KMS-11 (cell line): ENCODE results near the gene AFF3.

Experiments
- H2AFZ ChIP-seq: fragments of 200-600 bp; sonication (generic); 2 replicates; pipeline ENCODE4 v1.6.1; 2016; ENCODE audit warnings: antibody characterized with exemption, mixed run types, low read depth
- H3K27ac ChIP-seq: fragments of 200-600 bp; sonication (generic); 2 replicates; pipeline ENCODE4 v1.6.1; 2016; ENCODE audit warnings: mild to moderate bottlenecking, mixed run types
- H3K27me3 ChIP-seq: fragments of 200-600 bp; sonication (generic); 2 replicates; pipeline ENCODE4 v1.6.1; 2017; ENCODE audit warnings: mild to moderate bottlenecking, low read depth, mixed run types, moderate library complexity; ENCODE audit not compliant: insufficient read depth
- H3K36me3 ChIP-seq: fragments of 200-600 bp; sonication (generic); 2 replicates; pipeline ENCODE4 v1.6.1; 2017; ENCODE audit warnings: mild to moderate bottlenecking, mixed run types; ENCODE audit not compliant: insufficient read depth
- H3K4me1 ChIP-seq: fragments of 200-600 bp; sonication (generic); 2 replicates; pipeline ENCODE4 v1.6.1; 2016; ENCODE audit warnings: mild to moderate bottlenecking, low read depth, mixed run types; ENCODE audit not compliant: poor library complexity, severe bottlenecking
- H3K4me2 ChIP-seq: fragments of 200-600 bp; sonication (generic); 2 replicates; pipeline ENCODE4 v1.7.0; 2016; ENCODE audit warnings: mild to moderate bottlenecking, mixed run types
- H3K4me3 ChIP-seq: fragments of 200-600 bp; sonication (generic); IDR thresholded peaks from 2 replicates; pipeline ENCODE4 v1.6.1; 2017; ENCODE audit warnings: low read depth, low read length, mixed read lengths; ENCODE audit not compliant: insufficient read depth
- H3K79me2 ChIP-seq: fragments of 200-600 bp; sonication (generic); 2 replicates; pipeline ENCODE4 v1.6.1; 2016; ENCODE audit warnings: low read depth, mixed run types; ENCODE audit not compliant: insufficient read depth
- H3K9ac ChIP-seq: fragments of 200-600 bp; sonication (generic); 2 replicates; pipeline ENCODE4 v1.6.1; 2016; ENCODE audit warnings: mild to moderate bottlenecking, mixed run types
- H4K20me1 ChIP-seq: fragments of 200-600 bp; sonication (generic); 2 replicates; pipeline ENCODE4 v1.6.1; 2016; ENCODE audit warnings: mild to moderate bottlenecking, mixed run types; ENCODE audit not compliant: insufficient read depth
- TF ChIP-seq, protein P1 (sequence below): fragments of 200-600 bp; sonication (generic); conservative IDR thresholded peaks from 2 replicates; pipeline ENCODE4 v1.6.1; 2017; ENCODE audit warnings: low read depth, mild to moderate bottlenecking, antibody characterized with exemption, low read length, moderate library complexity, mixed read lengths

AFF3 gene

GRCh38 chr2:99608861-99609260 is 533.5 kb downstream of the AFF3 start:
- Histone ChIP-seq H3K4me1 (no peaks in the 10 kb centered on the region), H3K9ac (no peak overlapping the region), H3K27me3 (no peaks in the 10 kb centered on the region), H3K27ac (no peak overlapping the region), H3K36me3 (no peaks in the 10 kb centered on the region), H4K20me1 (no peaks in the 10 kb centered on the region), H3K79me2 (no peaks in the 10 kb centered on the region), H2AFZ (no peak overlapping the region), H3K4me2 (no peak overlapping the region), H3K4me3 (no peak overlapping the region)
- TF ChIP-seq, protein P1, sequence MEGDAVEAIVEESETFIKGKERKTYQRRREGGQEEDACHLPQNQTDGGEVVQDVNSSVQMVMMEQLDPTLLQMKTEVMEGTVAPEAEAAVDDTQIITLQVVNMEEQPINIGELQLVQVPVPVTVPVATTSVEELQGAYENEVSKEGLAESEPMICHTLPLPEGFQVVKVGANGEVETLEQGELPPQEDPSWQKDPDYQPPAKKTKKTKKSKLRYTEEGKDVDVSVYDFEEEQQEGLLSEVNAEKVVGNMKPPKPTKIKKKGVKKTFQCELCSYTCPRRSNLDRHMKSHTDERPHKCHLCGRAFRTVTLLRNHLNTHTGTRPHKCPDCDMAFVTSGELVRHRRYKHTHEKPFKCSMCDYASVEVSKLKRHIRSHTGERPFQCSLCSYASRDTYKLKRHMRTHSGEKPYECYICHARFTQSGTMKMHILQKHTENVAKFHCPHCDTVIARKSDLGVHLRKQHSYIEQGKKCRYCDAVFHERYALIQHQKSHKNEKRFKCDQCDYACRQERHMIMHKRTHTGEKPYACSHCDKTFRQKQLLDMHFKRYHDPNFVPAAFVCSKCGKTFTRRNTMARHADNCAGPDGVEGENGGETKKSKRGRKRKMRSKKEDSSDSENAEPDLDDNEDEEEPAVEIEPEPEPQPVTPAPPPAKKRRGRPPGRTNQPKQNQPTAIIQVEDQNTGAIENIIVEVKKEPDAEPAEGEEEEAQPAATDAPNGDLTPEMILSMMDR: no peak

DNA sequence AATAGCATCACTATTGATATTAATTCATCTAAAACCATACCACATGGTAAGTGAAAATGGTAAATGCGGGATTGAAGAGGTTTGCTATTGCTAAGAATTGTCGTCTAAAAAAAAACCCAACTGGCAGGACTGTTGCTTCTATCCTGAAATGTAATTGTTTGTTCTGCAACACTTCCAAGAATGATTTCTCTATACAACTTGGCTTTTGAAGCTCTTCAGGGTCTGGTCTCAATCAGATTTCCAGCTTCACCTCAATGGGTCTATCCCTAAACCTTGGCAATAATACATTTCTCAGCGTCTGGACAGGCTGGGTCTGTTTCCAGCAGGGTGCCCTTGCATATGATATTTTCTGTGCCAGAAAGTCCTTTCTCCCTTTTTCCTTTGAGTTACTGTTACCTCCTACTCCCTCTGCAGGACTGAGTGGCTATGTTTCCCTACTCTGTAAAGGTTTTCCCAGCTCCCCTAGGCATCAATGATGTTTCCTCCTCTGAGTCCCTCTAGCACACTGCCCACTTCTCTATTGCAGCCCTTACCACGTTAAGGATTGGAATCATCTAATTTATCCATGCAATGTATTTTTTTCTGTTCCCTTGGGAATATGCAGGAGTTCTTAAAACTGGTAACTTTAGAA is 534.4 kb downstream of the AFF3 start:
- Histone ChIP-seq H3K4me1 (no peaks in the 10 kb centered on the region), H3K27me3 (no peaks in the 10 kb centered on the region), H3K9ac (no peak overlapping the region), H3K4me3 (no peak overlapping the region), H3K27ac (no peak overlapping the region), H4K20me1 (no peaks in the 10 kb centered on the region), H3K36me3 (no peaks in the 10 kb centered on the region), H3K4me2 (no peak overlapping the region), H2AFZ (no peak overlapping the region), H3K79me2 (no peaks in the 10 kb centered on the region)
- TF ChIP-seq, protein P1: no peak

GRCh38 chr2:99607454-99607853 is 534.9 kb downstream of the AFF3 start:
- Histone ChIP-seq H3K4me2 (no peak overlapping the region), H4K20me1 (no peaks in the 10 kb centered on the region), H3K36me3 (no peaks in the 10 kb centered on the region), H2AFZ (no peak overlapping the region), H3K4me3 (no peak overlapping the region), H3K79me2 (no peaks in the 10 kb centered on the region), H3K9ac (no peak overlapping the region), H3K27me3 (no peaks in the 10 kb centered on the region), H3K27ac (no peak overlapping the region), H3K4me1 (no peaks in the 10 kb centered on the region)
- TF ChIP-seq, protein P1: no peak

DNA sequence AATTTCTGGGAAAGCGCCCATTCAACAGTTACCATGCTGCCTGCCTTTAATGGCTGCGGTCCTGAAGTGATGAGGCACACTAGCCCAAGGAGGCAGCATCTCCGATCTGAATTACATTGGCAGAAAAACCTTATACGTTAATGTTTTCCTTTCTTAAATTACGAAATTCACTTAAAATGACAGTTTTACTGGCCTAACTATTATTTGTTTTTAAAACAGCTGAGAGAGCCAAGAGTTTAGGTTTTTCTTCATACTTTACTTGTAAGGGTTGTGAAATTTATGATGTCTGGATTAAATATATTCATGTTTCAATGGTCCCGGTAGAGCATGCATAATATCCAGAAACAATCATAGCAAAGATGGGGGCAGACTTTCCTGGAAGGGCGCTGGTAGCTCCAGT is 537.4 kb downstream of the AFF3 start:
- no peak overlapping the region for H3K4me3 ChIP-seq
- no peaks in the 10 kb centered on the region for H4K20me1 ChIP-seq
- H3K27ac ChIP-seq: no peak overlapping the region
- no peaks in the 10 kb centered on the region for H3K4me1 ChIP-seq
- TF ChIP-seq, protein P1: no peak
- H3K79me2 ChIP-seq: no peaks in the 10 kb centered on the region
- no peak overlapping the region for H3K4me2 ChIP-seq
- no peak overlapping the region for H3K9ac ChIP-seq
- H3K27me3 ChIP-seq: no peaks in the 10 kb centered on the region
- H2AFZ ChIP-seq: no peak overlapping the region
- no peaks in the 10 kb centered on the region for H3K36me3 ChIP-seq
